SIG-M5 treated with dmso at 0.1 percent for 504 hours (cell line): ENCODE results near the gene UTP20.
"Not testable (repeated sequence)": the region's sequence is repeated elsewhere in the genome, so short reads cannot be mapped to it uniquely, and the experiment has no call there.

ENCODE experiments used
- DNase-seq: peaks from one replicate; lab custom pipeline; 2025; ENCODE audit not compliant: unreplicated experiment; lab: John Stamatoyannopoulos, UW

The UTP20 gene

DNA sequence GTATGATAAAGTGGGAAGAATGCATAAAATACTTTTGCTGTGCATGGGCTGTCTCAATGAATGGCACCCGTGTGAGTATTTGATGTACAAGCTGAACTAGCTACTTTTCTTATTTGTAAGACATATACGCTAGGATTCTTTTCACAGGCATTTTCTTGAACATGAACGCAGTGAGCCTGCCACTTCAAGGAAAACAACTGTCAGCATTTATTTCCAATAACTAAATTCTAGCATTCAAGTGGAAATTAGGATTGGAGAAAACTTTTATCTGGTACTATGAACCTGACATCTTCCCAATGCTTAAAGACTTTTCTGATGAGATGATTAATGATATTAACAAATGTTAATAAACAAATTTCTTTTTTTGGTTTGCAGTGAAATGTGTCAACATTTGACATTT, 45.7 kb downstream of the UTP20 start:
- DNase-seq: no peak

DNA sequence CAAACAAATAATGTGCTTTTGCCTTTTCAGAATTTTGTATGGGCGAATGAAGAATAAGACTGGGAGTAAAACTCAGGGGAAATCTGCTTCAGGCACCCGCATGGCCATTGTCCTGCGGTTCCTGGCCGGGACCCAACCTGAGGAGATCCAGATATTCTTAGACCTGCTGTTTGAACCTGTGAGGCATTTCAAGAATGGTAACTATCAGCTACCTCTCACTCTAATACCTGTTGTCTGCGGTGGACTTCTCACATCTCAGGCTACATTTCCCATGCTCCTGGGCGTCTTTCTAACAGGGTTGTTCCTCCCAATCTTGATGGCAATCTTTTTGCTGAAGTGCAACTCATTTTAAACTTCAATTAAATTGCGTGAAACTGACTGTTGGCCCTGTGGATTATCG, 47.1 kb downstream of the UTP20 start:
- DNase-seq: no peak

DNA sequence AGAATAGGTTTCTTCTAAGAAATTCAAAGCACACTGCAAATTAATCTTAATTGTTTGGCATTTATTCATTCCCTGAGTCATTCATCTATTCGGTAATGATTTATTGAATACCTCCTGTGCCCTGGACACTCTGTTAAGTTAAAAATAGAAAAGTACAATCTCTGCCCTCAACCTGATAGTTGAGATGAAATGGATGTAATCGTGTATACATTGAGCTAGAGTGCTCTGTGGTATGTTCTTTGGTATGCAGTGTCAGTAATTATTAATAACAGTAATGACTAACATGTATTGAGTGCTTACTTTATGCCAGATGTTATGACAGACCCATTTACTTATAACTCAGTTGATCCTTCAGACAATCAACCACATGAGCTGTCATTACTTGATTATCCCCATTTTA, 47.6 kb downstream of the UTP20 start:
- DNase-seq: no peak

DNA sequence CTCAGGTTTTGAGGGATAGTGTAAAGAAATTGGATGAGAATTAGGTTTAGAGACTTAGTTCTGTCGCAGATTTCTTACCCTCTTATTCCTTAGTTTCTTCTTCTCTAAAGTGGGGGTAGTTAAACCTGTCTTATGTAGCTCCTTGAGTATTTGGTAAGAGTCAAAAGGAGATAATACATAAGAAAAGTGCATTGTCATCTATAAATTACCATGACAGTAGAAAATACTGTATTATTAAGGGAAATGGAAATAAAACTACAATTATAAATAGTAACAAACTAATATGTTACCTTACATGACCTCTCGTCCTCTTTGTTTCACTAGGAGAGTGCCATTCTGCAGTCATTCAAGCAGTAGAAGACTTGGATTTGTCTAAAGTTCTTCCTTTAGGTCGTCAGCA, 49.0 kb downstream of the UTP20 start:
- DNase-seq: no peak

DNA sequence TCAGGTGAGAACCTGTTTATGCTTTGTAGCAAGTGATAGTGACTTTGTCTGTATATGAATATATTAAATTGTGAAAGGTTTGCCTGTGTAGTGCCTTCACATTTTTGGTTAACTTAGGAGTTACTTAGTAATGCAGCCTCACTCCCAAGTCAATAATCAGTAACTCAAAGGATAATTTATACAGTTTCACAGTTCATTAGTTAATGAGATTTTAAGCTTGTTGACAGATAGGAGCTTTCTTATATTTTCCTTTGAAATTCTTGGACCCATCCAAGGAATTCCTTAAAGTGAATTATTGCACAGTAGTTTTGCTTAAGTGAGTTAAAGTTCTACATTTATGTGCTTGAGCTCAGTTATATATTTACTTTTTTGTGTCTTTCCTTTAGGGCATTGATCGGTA, 50.7 kb downstream of the UTP20 start:
- DNase-seq: no peak

DNA sequence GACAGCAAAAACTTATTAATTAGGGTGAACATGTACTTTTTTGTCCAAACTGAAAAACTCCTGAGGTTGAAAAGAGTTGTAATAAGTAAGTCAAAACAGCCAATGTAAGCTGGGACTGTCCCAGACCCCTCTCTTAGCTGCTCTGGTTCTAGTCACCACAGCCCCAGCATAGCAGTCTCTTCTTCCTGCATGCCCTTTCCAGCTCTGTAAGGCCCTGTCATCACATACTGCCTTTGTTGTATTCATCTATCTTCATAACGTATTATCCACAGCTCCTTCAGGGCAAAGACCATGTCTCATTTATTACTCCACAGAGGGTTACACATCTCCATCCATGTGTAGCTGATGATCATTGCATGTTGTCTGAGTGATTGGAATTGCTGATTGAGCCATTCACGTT, 56.5 kb downstream of the UTP20 start:
- no peak for DNase-seq

DNA sequence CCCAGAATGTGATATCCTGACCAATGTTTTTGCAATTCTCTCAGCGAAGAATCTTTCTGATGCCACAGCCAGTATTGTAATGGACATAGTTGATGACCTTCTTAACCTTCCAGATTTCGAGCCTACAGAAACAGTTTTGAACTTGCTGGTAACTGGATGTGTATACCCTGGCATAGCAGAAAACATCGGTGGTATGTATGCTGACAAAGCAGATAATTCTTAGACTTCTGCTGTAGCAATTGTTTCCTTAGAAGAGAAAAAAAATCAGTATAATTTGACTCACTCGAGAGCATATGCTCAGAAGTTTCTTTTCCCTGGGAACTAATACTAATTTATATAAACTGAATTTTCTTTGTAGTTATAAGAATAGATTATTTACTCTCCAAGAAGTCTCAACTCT, 58.2 kb downstream of the UTP20 start:
- DNase-seq: no peak

DNA sequence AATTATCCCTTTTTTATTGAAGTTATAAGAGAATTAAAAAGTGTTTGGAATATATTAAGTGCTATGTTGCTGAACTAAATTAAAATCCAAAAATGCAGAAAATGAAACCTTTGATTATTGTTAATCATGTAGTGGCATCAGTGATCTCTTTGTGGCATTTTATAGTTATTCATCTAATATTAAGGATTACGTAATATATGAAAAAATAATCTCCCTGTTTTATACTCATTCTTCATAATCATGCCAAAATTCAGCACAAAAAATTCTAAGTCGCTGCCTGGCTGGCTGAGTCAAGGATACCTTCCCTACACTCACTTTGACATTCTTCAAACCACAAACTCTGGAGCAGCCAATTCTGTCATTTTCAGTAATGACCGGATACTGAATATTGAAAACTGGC, 64.0 kb downstream of the UTP20 start:
- DNase-seq: no peak

DNA sequence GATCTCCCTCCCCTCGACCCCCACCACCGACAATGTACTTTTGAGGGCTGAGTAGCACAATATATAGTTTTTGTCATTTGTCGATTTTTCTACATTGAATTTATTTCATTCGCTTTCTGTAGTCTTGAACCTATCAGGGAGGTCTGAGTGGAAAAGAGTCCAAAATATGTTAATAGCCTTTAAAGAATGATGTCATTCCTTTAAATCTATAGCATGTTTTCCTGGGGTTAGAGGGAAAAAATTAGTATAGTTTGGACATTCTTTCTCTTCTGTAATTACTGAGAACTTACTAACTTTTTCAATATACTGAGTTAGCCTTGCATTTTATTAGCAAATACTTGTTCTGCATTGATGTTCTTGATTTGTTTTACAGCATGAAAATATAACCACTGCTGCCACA, 71.8 kb downstream of the UTP20 start:
- no peak for DNase-seq

DNA sequence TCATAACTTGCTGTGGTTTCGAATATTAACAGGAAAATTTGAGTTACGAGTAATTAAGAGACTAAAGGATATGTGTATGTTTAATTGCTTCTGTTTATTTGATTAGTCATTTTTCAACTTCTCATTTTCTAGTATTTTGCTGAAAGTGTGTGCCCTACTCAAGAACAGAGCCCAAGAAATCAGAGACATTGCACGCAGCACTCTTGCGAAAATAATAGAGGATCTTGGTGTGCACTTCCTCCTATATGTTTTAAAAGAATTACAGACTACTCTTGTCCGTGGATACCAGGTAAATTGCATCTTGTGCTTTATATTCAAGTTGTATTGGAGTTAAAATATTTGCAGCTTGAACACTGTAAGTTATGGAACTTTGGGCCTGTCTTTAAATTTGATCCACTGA, 76.9 kb downstream of the UTP20 start:
- DNase-seq: peak; percentile 27

DNA sequence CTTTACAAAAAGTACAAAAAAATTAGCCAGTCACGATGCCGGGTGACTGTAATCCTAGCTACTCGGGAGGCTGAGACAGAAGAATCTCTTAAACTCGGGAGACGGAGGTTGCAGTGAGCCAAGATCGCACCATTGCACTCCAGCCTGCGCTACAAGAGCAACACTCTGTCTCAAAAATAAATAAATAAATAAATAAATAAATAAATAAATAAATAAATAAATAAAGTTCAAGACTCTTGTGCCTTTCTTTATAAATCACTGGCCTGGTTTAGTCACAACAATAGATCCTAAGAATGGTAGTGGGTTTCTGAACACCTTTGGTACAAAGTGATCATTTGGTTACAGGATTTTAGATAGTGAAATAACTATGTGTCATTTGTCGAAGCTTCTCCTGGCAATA, 81.5 kb downstream of the UTP20 start:
- no peak for DNase-seq

DNA sequence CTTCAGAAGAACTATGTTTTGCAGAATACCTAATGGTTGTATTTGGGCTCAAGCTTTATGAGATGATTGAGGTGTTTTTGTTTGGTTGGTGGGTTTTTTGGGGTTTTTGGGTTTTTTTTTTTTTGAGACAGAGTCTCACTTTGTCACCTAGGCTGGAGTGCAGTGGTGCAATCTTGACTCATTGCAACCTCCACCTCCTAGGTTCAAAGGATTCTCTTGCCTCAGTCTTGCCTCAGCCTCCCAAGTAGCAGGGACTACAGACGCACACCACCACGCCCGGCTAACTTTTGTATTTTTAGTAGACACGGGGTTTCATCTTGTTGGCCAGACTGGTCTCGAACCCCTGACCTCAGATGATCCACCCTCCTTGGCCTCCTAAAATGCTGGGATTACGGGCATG, 88.1 kb downstream of the UTP20 start:
- no peak for DNase-seq

DNA sequence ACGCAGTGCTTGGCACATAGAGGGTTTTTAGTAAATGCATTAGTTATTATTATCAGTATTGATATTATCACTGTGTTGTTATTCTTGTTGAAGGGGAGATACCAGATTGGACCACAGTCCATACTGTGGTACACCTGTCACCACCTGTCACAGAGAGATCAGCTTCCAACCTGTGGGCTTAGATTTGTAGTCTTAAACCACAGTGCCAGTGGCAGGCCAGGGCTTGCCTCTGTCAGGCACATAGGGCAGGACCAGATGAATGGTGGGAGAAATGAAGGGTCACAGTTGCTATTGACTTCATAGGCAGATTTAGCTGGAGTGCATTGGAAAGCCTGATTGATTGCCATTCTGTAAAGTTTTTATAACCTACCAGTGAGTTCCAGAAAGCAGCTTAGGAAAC, 92.5 kb downstream of the UTP20 start:
- no peak for DNase-seq

DNA sequence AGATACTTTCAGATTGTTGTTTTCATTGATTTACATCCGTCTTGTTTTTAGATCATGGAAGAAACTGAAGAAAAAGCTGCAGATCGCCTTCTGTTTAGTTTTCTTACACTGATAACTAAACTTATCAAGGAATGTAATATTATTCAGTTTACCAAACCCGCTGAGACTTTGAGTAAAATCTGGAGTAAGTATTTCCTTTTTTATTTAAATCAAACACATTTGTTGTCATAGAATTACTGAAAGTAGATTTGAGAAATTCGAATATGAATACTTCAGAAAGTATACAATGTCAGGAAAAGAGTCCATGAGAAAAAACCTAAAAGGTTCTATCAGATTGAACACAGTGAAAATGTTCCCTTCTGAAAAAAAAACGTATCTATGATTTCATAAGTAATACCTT, 95.7 kb downstream of the UTP20 start:
- no peak for DNase-seq

DNA sequence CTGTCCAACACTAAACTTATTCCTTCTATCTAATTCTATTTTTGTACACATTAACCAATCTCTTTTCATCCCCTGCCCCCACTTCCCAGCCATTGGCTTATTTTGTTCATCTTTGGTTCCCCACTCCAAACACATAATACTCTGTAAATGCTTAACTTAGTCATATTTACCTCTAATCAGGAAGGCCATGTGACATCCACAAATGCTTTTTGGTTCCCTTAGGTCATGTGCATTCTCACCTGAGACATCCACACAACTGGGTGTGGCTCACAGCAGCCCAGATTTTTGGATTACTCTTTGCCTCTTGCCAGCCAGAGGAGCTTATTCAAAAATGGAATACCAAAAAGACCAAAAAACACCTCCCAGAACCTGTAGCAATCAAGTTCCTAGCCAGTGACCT, 99.2 kb downstream of the UTP20 start:
- no peak for DNase-seq

DNA sequence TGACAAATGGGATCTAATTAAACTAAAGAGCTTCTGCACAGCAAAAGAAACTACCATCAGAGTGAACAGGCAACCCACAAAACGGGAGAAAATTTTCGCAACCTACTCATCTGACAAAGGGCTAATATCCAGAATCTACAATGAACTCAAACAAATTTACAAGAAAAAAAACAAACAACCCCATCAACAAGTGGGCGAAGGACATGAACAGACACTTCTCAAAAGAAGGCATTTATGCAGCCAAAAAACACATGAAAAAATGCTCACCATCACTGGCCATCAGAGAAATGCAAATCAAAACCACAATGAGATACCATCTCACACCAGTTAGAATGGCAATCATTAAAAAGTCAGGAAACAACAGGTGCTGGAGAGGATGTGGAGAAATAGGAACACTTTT, 111.3 kb downstream of the UTP20 start:
- not testable (repeated sequence) for DNase-seq

DNA sequence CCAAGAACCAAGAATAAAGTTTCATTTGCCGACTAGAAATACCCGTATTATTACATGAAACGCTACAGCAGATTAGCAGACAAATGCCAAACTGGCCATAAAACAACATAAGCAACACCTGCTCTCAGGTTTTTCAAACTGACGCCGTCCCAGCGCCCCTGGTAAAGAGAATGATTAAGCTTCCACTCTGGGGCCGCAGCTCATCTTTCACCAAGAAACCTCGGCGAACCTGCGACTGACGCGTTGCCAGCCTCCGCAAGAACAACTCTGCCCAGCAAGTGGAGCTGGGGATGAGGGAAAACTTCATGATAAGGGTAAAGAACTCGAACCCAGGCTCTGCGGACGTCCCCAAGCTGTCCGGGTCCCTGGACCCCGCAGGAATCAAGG, 127.1 kb downstream of the UTP20 start:
- no peak for DNase-seq

DNA sequence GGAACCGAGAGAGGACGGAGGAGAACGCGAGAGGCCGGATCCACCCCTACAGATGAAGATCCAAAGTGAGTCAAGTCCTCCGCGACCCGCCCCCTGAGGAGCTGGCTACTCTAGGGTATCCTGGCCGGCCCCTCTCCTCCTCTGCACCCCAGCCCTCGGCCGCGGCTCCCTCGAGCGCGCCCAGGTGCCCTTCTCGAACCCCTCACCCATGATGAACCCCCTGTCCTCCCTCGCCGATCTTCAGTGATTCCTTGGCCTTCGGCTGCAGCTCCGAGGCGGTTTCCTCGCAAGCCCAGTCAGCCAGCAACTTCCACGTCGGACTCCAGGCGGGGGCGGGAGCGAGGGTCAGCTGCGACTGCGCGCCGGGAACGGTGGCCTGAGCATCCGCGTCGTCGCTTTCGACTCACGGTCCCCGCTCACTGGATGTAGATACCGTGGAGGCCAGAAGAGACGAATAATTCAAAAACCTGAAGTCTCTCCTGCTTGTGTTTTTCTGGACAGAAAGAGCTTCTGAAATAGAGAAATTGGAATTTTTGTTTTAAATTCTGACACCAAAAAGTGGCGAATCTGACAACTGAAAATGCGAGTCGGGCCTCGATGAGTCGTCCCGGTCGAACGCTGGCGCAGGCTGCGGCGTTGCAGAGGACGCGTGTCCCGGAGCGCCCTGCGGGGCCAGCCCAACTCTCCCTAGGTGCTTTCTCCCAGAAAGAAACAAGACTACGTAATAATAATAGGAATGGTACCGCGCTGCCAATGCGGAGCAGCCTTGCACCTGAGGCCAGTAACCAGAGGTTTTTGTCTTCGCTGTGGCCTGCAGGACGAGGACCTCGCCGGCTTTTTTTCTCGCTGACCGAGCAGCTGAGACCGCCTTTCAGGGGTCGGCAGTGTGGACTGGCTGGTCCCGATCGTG, 127.8 kb downstream of the UTP20 start, which contains the start of gene ARL1:
Gene ARL1, minus strand, starts transcription at position 337 of the 910 bp plus-strand sequence. Its CDS starts 127 bp downstream, at position 210.
- DNase-seq: peak; percentile 89

DNA sequence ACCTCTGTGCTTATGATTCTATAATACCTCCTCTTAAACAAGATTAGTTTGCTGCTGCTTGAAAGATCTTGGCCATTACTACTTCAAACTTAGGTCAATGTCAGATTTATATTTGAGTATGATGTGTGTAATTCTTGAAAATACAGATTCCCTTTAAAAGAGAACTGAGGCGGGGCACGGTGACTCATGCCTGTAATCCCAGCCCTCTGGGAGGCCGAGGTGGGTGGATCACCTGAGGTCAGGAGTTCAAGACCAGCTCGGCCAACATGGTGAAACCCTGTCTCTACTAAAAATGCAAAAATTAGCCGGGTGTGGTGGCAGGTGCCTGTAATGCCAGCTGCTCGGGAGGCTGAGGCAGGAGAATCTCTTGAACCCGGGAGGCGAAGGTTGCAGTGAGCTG, 130.3 kb downstream of the UTP20 start:
- not testable (repeated sequence) for DNase-seq

DNA sequence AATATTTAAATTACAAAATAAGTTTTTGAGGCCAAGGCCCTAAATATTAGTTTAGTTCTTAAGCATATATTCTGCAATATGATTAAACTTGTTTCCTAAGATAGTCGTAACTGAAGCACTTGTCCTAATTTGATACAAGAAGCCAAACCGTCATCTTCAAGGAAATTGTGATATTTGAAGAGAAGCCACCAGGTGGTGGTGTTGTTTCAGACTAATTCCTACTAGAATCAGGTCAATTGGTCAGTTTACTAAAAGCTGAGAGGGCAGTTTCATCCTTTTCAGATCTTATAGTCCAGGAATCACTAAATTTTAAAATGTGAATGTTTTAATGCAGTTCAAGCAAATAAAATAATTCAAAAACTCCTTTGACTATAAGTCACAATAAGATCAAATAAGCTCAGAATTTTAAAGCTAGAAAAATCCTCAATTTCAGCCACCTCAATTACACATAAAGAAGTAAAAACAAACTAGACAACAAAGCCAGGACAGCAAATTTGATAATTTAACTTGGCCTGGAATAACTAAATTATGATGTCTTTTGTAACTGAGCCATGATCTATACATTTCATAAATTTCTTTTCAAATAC, 134.7 kb downstream of the UTP20 start:
- DNase-seq: peak; percentile 49

DNA sequence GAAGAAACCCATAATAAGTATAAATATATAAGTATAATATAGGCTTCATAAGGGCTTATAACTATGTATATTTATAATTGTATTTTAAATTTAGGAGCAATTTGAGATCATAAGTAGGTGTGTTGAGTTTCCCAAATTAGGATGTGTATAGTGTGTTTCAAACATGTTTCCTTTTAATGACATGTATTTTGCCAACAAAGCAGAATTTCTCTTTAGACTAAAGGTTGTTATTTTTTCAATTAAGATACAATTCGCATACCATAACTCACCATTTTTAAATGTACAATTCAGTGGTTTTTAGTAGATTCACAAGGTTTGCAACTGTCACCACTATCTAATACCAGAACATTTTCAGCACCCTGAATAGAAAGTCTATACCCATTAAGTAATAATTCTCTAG, 135.3 kb downstream of the UTP20 start:
- no peak for DNase-seq

DNA sequence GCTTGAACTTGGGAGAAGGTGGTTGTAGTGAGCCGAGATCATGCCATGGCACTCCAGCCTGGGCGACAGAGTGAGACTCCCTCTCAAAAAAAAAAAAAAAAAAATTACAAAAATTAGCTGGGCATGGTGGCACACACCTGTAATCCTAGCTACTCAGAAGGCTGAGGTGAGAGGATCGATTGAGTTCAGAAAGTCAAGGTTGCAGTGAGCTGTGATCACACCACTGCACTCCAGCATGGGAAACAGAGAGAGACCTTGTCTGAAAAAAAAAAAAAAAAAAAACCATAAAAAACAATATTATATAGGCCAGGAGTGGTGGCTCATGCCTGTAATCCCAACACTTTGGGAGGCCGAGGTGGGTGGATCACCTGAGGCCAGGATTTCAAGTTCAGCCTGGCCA, 142.2 kb downstream of the UTP20 start:
- not testable (repeated sequence) for DNase-seq

DNA sequence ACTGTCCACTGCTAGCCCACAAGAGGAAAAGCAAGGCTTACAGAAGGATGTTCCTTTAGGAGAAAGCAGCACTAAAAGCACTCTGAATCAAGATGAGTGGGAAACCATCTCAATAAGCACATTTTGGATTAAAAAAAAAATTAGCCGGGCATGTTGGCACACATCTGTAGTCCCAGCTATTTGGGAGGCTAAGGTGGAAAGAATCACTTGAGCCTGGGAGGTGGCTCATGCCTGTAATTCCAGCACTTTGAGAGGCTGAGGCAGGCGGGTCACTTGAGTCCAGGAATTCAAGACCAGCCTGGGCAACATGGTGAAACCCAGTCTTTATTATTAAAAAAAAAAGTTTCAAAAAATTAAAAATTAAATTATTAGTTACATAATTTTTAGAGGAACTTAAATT, 144.7 kb downstream of the UTP20 start:
- DNase-seq: no peak
